H1 (cell line): Measurements from ENCODE around the gene KRT84. TPM values are rescaled to one million over a fixed set of nuclear protein-coding genes. Genes with fewer than 3 reads are reported as not detected.

ENCODE experiments used
- CTCF ChIA-PET: fragments of 300-600 bp; sonication (Branson Sonifier 250); formaldehyde crosslinking; loops from one replicate; lab custom pipeline; 2021; ENCODE audit not compliant: partially characterized antibody; lab: Charles Lee
- POLR2A ChIA-PET: fragments of 300-600 bp; sonication (Branson Sonifier 250); formaldehyde crosslinking; loops from one replicate; lab custom pipeline; 2021; ENCODE audit warnings: inconsistent platforms; ENCODE audit not compliant: partially characterized antibody; lab: Charles Lee
- DNase-seq, 2 experiments: peaks; one replicate each; pipeline versions ENCODE4 v3.0.0 to v3.0.0-alpha.2; 2010 to 2022; ENCODE audit warnings: low spot score in 2 of 2, low read depth in 1 of 2, mixed read lengths in 1 of 2
- FAIRE-seq: peaks from 2 replicates; lab custom pipeline; 2011; peaks lifted over from hg19 to GRCh38; lab: Jason Lieb, UNC
- H2AFZ ChIP-seq: 2 replicates; pipeline ENCODE4 v1.8.1; 2012; ENCODE audit warnings: low read length, inconsistent platforms
- H2AK5ac ChIP-seq: 2 replicates; pipeline ENCODE4 v1.6.1; 2013; ENCODE audit warnings: low read depth, low read length
- H2BK120ac ChIP-seq: replicated peaks from 2 replicates; pipeline ENCODE3; 2013; ENCODE audit warnings: low read depth, low read length, inconsistent platforms
- H2BK12ac ChIP-seq: 2 replicates; pipeline ENCODE4 v1.6.1; 2013; ENCODE audit warnings: low read depth, low read length
- H2BK15ac ChIP-seq: 2 replicates; pipeline ENCODE4 v1.6.1; 2013; ENCODE audit warnings: low read length
- H2BK20ac ChIP-seq: 2 replicates; pipeline ENCODE4 v1.6.1; 2013; ENCODE audit warnings: low read length
- H2BK5ac ChIP-seq: 2 replicates; pipeline ENCODE4 v1.6.1; 2013; ENCODE audit warnings: low read depth, low read length
- H3K14ac ChIP-seq: 2 replicates; pipeline ENCODE4 v1.6.1; 2013; ENCODE audit warnings: inconsistent platforms; ENCODE audit not compliant: insufficient read length
- H3K18ac ChIP-seq: 2 replicates; pipeline ENCODE4 v1.6.1; 2013; ENCODE audit warnings: low read length; ENCODE audit errors: extremely low read depth
- H3K23ac ChIP-seq: 2 replicates; pipeline ENCODE4 v1.6.1; 2013; ENCODE audit warnings: inconsistent platforms; ENCODE audit not compliant: insufficient read length
- H3K23me2 ChIP-seq: 2 replicates; pipeline ENCODE4 v1.6.1; 2013; ENCODE audit warnings: low read depth, low read length
- H3K27ac ChIP-seq: 2 replicates; pipeline ENCODE4 v1.6.1; 2011; ENCODE audit warnings: low read depth, low read length, inconsistent platforms
- H3K27me3 ChIP-seq, 4 experiments: replicated peaks in 1 of 4; 1 replicate in 1 of 4; 2 replicates in 3 of 4; pipeline versions ENCODE4 v1.6.1 to v1.8.1; 2011 to 2013; ENCODE audit warnings: low read length in 3 of 4, mild to moderate bottlenecking in 3 of 4, inconsistent platforms in 2 of 4, mixed read lengths in 2 of 4, moderate library complexity in 1 of 4; ENCODE audit not compliant: control insufficient read depth in 3 of 4, insufficient read depth in 3 of 4; ENCODE audit errors: extremely low read depth in 1 of 4
- H3K36me3 ChIP-seq, 4 experiments: 2 replicates each; pipeline versions ENCODE4 v1.6.1 to v1.8.1; 2011 to 2013; ENCODE audit warnings: mild to moderate bottlenecking in 4 of 4, low read length in 3 of 4, moderate library complexity in 2 of 4, control low read depth in 1 of 4, inconsistent platforms in 1 of 4; ENCODE audit not compliant: insufficient read depth in 4 of 4, control insufficient read depth in 2 of 4
- H3K4ac ChIP-seq: replicated peaks from 2 replicates; pipeline ENCODE3; 2013; ENCODE audit warnings: low read length, low read depth, mixed read lengths, inconsistent platforms; ENCODE audit not compliant: insufficient read length
- H3K4me1 ChIP-seq, 4 experiments: replicated peaks in 1 of 4; 1 replicate in 1 of 4; 2 replicates in 3 of 4; pipeline versions ENCODE4 v1.6.1 to v1.8.1; 2011 to 2013; ENCODE audit warnings: low read length in 3 of 4, inconsistent platforms in 2 of 4, mixed read lengths in 1 of 4; ENCODE audit not compliant: insufficient read depth in 4 of 4, control insufficient read depth in 3 of 4
- H3K4me2 ChIP-seq, 2 experiments: 2 replicates each; pipeline versions ENCODE4 v1.6.1 to v1.8.1; 2011 to 2013; ENCODE audit warnings: low read depth in 2 of 2, low read length in 2 of 2, control low read depth in 1 of 2, inconsistent platforms in 1 of 2, mild to moderate bottlenecking in 1 of 2; ENCODE audit not compliant: insufficient read depth in 1 of 2
- H3K4me3 ChIP-seq, 4 experiments: fragments of 200-600, 300-600 bp in 1 of 4; sonication (generic), shearing (Covaris generic), sonication (Bioruptor Twin) in 1 of 4; 2 replicates each; pipeline versions ENCODE4 v1.5.1 to v1.8.1; 2011 to 2016; ENCODE audit warnings: low read length in 4 of 4, low read depth in 3 of 4, control low read depth in 2 of 4, inconsistent platforms in 2 of 4, mild to moderate bottlenecking in 2 of 4, mixed read lengths in 1 of 4, moderate library complexity in 1 of 4; ENCODE audit not compliant: insufficient read depth in 2 of 4; ENCODE audit errors: extremely low read depth in 1 of 4
- H3K56ac ChIP-seq: replicated peaks from 2 replicates; pipeline ENCODE3; 2013; ENCODE audit warnings: low read depth, mild to moderate bottlenecking, mixed read lengths, low read length, inconsistent platforms; ENCODE audit not compliant: insufficient read length
- H3K79me1 ChIP-seq: 2 replicates; pipeline ENCODE4 v1.6.1; 2013; ENCODE audit warnings: low read depth, low read length, control low read depth
- H3K79me2 ChIP-seq, 2 experiments: 2 replicates each; pipeline versions ENCODE4 v1.6.1 to v1.8.1; 2012 to 2013; ENCODE audit warnings: low read length in 2 of 2, mild to moderate bottlenecking in 2 of 2, inconsistent platforms in 1 of 2; ENCODE audit not compliant: insufficient read depth in 2 of 2, control insufficient read depth in 1 of 2
- H3K9ac ChIP-seq, 4 experiments: replicated peaks in 1 of 4; 1 replicate in 1 of 4; 2 replicates in 3 of 4; pipeline versions ENCODE4 v1.6.1 to v1.8.1; 2011 to 2013; ENCODE audit warnings: low read depth in 3 of 4, low read length in 3 of 4, control low read depth in 2 of 4, mild to moderate bottlenecking in 2 of 4, moderate library complexity in 2 of 4, inconsistent platforms in 1 of 4; ENCODE audit errors: extremely low read depth in 1 of 4
- H3K9me3 ChIP-seq, 2 experiments: 2 replicates each; pipeline versions ENCODE4 v1.6.1 to v1.8.1; 2012 to 2013; ENCODE audit warnings: mild to moderate bottlenecking in 2 of 2, moderate library complexity in 2 of 2, control low read depth in 1 of 2, inconsistent platforms in 1 of 2, low read depth in 1 of 2, low read length in 1 of 2, mixed read lengths in 1 of 2; ENCODE audit not compliant: insufficient read depth in 2 of 2
- H4K20me1 ChIP-seq, 2 experiments: replicated peaks in 1 of 2; 2 replicates each; pipeline versions ENCODE3 to v1.8.1; 2011 to 2013; ENCODE audit warnings: inconsistent platforms in 2 of 2, low read length in 2 of 2, mild to moderate bottlenecking in 1 of 2; ENCODE audit not compliant: insufficient read depth in 2 of 2, control insufficient read depth in 1 of 2
- H4K5ac ChIP-seq: 2 replicates; pipeline ENCODE4 v1.6.1; 2013; ENCODE audit warnings: low read length, low read depth, mixed read lengths, inconsistent platforms; ENCODE audit not compliant: insufficient read length
- H4K8ac ChIP-seq: 2 replicates; pipeline ENCODE4 v1.8.0; 2013; ENCODE audit warnings: mild to moderate bottlenecking, moderate library complexity, low read length, inconsistent platforms; ENCODE audit not compliant: insufficient read depth; ENCODE audit errors: extremely low read depth
- H4K91ac ChIP-seq: replicated peaks from 2 replicates; pipeline ENCODE3; 2013; ENCODE audit warnings: low read length, mixed read lengths, inconsistent platforms; ENCODE audit not compliant: insufficient read length
- USF2 ChIP-seq: IDR thresholded peaks from 2 replicates; pipeline ENCODE4 v1.6.1; 2011; ENCODE audit warnings: low read length, improper control_type of control experiment
- YY1 ChIP-seq: IDR thresholded peaks from 2 replicates; pipeline ENCODE4 v1.6.1; 2011; ENCODE audit warnings: low read depth, mild to moderate bottlenecking, low read length
- ZNF274 ChIP-seq: IDR thresholded peaks from 2 replicates; pipeline ENCODE4 v1.7.0; 2012; ENCODE audit warnings: low read length, borderline replicate concordance; ENCODE audit errors: extremely low read depth
- WGBS, 2 experiments: shearing (Covaris generic) in 1 of 2; methylation state at CpG; one replicate each; pipeline versions ENCODE4 v1.1.6 to v1.1.7; 2013 to 2015; ENCODE audit warnings: low lambda C conversion rate in 2 of 2, mixed read lengths in 2 of 2, inconsistent platforms in 1 of 2, low coverage in 1 of 2, missing lambda C conversion rate in 1 of 2; ENCODE audit not compliant: insufficient replicate concordance in 2 of 2, insufficient coverage in 1 of 2, insufficient read length in 1 of 2; ENCODE audit errors: extremely low coverage in 1 of 2, missing lambda C conversion rate in 1 of 2; 5-methylcytosine and 5-hydroxymethylcytosine counted together
- polyA plus RNA-seq, 7 experiments: library from polyadenylated mRNA; depleted of rRNA in 3 of 7; stranded (reverse) in 5 of 7; unstranded in 2 of 7; fragments of >200 nt in 5 of 7; fragments of 200-250 nt in 2 of 7; gene quantifications; 1 replicate in 5 of 7; 2 replicates in 1 of 7; 4 replicates in 1 of 7; pipeline versions ENCODE4 v1.2.1 to v1.2.3, GENCODE V29; 2011 to 2013; ENCODE audit warnings: missing spikeins in 2 of 7, mixed read lengths in 2 of 7
- total RNA-seq: library from RNA; stranded (reverse); fragmentation: NEBNext Ultra II Directional; extraction: Animal tissue kit (Norgen Biotek cat#: 25700); gene quantifications from 2 replicates; pipeline ENCODE4 v1.2.1, GENCODE V29; 2021

KRT84 gene
- total and polyA plus RNA-seq, 2 of the 8 experiments (the other 6 are each of a cell fraction or from before 2014, with no cell fraction given), result not detected

- H3K79me1 ChIP-seq, result no peaks in the 10 kb centered on the region
- H2BK15ac ChIP-seq, result no peak overlapping the region
- H4K8ac ChIP-seq, result no peak overlapping the region; the same call in 1 of the 2 replicates
- no peak overlapping the region for H3K4ac ChIP-seq
- H3K14ac ChIP-seq, result no peak overlapping the region
- no peak overlapping the region for H3K18ac ChIP-seq
- no peaks in the 10 kb centered on the region for H3K79me2 ChIP-seq
- no peak overlapping the region for H2BK20ac ChIP-seq
- H3K23me2 ChIP-seq, result no peaks in the 10 kb centered on the region; the same call in 1 of the 2 replicates
- no peak overlapping the region for H2AFZ ChIP-seq
- H4K5ac ChIP-seq, result no peak overlapping the region
- DNase-seq (no peak), FAIRE-seq (no peak)
- no peak overlapping the region for H3K56ac ChIP-seq
- H2BK120ac ChIP-seq, result no peak overlapping the region
- no peaks in the 10 kb centered on the region for H3K36me3 ChIP-seq
- TF ChIP-seq YY1 (no peak), ZNF274 (no peak), USF2 (no peak)
- TF ChIP-seq, all 59 proteins: peak for 0
- Histone ChIP-seq H2BK5ac (no peak overlapping the region), H2BK12ac (no peak overlapping the region), H2AK5ac (no peak overlapping the region), H3K4me1 (no peaks in the 10 kb centered on the region), H3K4me3 (no peak overlapping the region), H3K9me3 (no peaks in the 10 kb centered on the region), H3K27me3 (no peaks in the 10 kb centered on the region), H4K20me1 (no peaks in the 10 kb centered on the region), H3K9ac (no peak overlapping the region), H3K4me2 (no peak overlapping the region), H3K23ac (no peak overlapping the region), H3K27ac (no peak overlapping the region), H4K91ac (no peak overlapping the region)
- WGBS, 2 experiments, result 82% methylated on average over 10 of the region's 10 CpGs; no CpG with 5 or more reads in 1 of the 2 experiments
- POLR2A ChIA-PET, result no interaction called here
- CTCF ChIA-PET, result interaction anchor here (1.1 to 7.8 kb wide), 4 partner anchors 12 to 464 kb away, joined by 3 to 46 read pairs (median 16); no protein-coding TSS in a partner anchor
Measured at GRCh38 chr12:52415870-52416750, 30.7 kb upstream of the KRT84 start.
